IMR-90 (cell line): Measurements from ENCODE around the gene ZNF521. TPM values are rescaled to one million over a fixed set of nuclear protein-coding genes. Genes with fewer than 3 reads are reported as not detected.

Source experiments
- ATAC-seq: fragments of 200-7000 bp; cut with Tn5 transposase; 2 replicates; pipeline ENCODE4 v1.9.1; 2020; ENCODE audit warnings: low read depth, mild to moderate bottlenecking, moderate library complexity
- BruUV-seq: library from RNA; stranded (reverse); fragments of 400-500 nt; replicated peaks from 2 replicates; lab custom pipeline; 2021; lab: Mats Ljungman, UMichigan
- CTCF ChIA-PET: fragments of 300-600 bp; formaldehyde crosslinking; extraction: SDS; loops from one replicate; lab custom pipeline; 2021; ENCODE audit warnings: antibody characterized with exemption; lab: Yijun Ruan, JAX
- POLR2A ChIA-PET: fragments of 300-600 bp; sonication (Branson Sonifier 250); formaldehyde crosslinking; loops from one replicate; lab custom pipeline; 2022; ENCODE audit warnings: antibody characterized with exemption; ENCODE audit not compliant: unreplicated experiment; lab: Charles Lee
- DNase-seq: peaks from one replicate; pipeline ENCODE4 v3.0.0; 2013
- H2AFZ ChIP-seq: replicated peaks from 2 replicates; pipeline ENCODE3; 2013; ENCODE audit warnings: low read length, mild to moderate bottlenecking; ENCODE audit not compliant: poor library complexity
- H2AK5ac ChIP-seq: 2 replicates; pipeline ENCODE4 v1.6.1; 2013; ENCODE audit warnings: low read depth, low read length, inconsistent platforms
- H2AK9ac ChIP-seq: replicated peaks from 2 replicates; pipeline ENCODE3; 2013; ENCODE audit warnings: mild to moderate bottlenecking, low read depth, low read length, moderate library complexity; ENCODE audit not compliant: poor library complexity
- H2BK120ac ChIP-seq: 2 replicates; pipeline ENCODE4 v1.6.1; 2013; ENCODE audit warnings: low read depth, low read length, inconsistent platforms
- H2BK15ac ChIP-seq: 3 replicates; pipeline ENCODE4 v1.6.1; 2013; ENCODE audit warnings: low read depth, low read length, inconsistent platforms
- H2BK20ac ChIP-seq: 2 replicates; pipeline ENCODE4 v1.6.1; 2013; ENCODE audit warnings: low read depth, mild to moderate bottlenecking, inconsistent platforms, low read length, moderate library complexity
- H2BK5ac ChIP-seq: 2 replicates; pipeline ENCODE4 v1.6.1; 2013; ENCODE audit warnings: mild to moderate bottlenecking, low read depth, low read length, inconsistent platforms; ENCODE audit not compliant: poor library complexity, severe bottlenecking
- H3K14ac ChIP-seq: replicated peaks from 2 replicates; pipeline ENCODE4 v1.6.1; 2013; ENCODE audit warnings: low read depth, low read length, inconsistent platforms
- H3K18ac ChIP-seq: 2 replicates; pipeline ENCODE4 v1.6.1; 2013; ENCODE audit warnings: low read depth, low read length, control low read depth
- H3K23ac ChIP-seq: 2 replicates; pipeline ENCODE4 v1.6.1; 2013; ENCODE audit warnings: low read depth, low read length, inconsistent platforms
- H3K27ac ChIP-seq: 2 replicates; pipeline ENCODE4 v1.5.1; 2013; ENCODE audit warnings: mild to moderate bottlenecking, control low read depth, low read length; ENCODE audit not compliant: insufficient read depth
- H3K27me3 ChIP-seq: 2 replicates; pipeline ENCODE4 v1.6.1; 2013; ENCODE audit warnings: low read length; ENCODE audit not compliant: control insufficient read depth, insufficient read depth
- H3K36me3 ChIP-seq: 2 replicates; pipeline ENCODE4 v1.6.1; 2013; ENCODE audit warnings: low read length, mixed read lengths; ENCODE audit not compliant: control insufficient read depth, insufficient read depth
- H3K4ac ChIP-seq: 2 replicates; pipeline ENCODE4 v1.6.1; 2013; ENCODE audit warnings: low read depth, low read length, inconsistent platforms
- H3K4me1 ChIP-seq: 2 replicates; pipeline ENCODE4 v1.6.1; 2013; ENCODE audit warnings: low read length, mixed read lengths; ENCODE audit not compliant: control insufficient read depth, insufficient read depth
- H3K4me2 ChIP-seq: 2 replicates; pipeline ENCODE4 v1.6.1; 2013; ENCODE audit warnings: low read depth, mild to moderate bottlenecking, control low read depth, low read length, moderate library complexity
- H3K4me3 ChIP-seq: 2 replicates; pipeline ENCODE4 v1.5.1; 2013; ENCODE audit warnings: low read depth, mild to moderate bottlenecking, control low read depth, low read length, moderate library complexity; ENCODE audit not compliant: insufficient read depth
- H3K56ac ChIP-seq: 2 replicates; pipeline ENCODE4 v1.6.1; 2013; ENCODE audit warnings: low read length, inconsistent platforms; ENCODE audit not compliant: insufficient read depth; ENCODE audit errors: extremely low read depth
- H3K79me1 ChIP-seq, 2 experiments: 2 replicates each; pipeline ENCODE4 v1.6.1; 2013; ENCODE audit warnings: low read length in 2 of 2, inconsistent platforms in 1 of 2, low read depth in 1 of 2
- H3K9ac ChIP-seq: 2 replicates; pipeline ENCODE4 v1.6.1; 2013; ENCODE audit warnings: low read depth, low read length, control low read depth
- H3K9me1 ChIP-seq: 2 replicates; pipeline ENCODE4 v1.6.1; 2013; ENCODE audit warnings: low read length, inconsistent platforms; ENCODE audit not compliant: insufficient read depth
- H3K9me3 ChIP-seq: 2 replicates; pipeline ENCODE4 v1.6.1; 2013; ENCODE audit warnings: low read length; ENCODE audit not compliant: control insufficient read depth, insufficient read depth
- H4K20me1 ChIP-seq: 2 replicates; pipeline ENCODE4 v1.6.1; 2013; ENCODE audit warnings: low read length, inconsistent platforms; ENCODE audit not compliant: insufficient read depth
- H4K5ac ChIP-seq: 2 replicates; pipeline ENCODE4 v1.6.1; 2013; ENCODE audit warnings: mild to moderate bottlenecking, low read depth, low read length, control low read depth
- H4K8ac ChIP-seq, 2 experiments: 2 replicates each; pipeline ENCODE4 v1.6.1; 2013; ENCODE audit warnings: low read depth in 2 of 2, low read length in 2 of 2, control low read depth in 1 of 2, inconsistent platforms in 1 of 2
- H4K91ac ChIP-seq: 2 replicates; pipeline ENCODE4 v1.6.1; 2013; ENCODE audit warnings: low read depth, low read length, inconsistent platforms; ENCODE audit not compliant: insufficient read depth
- BHLHE40 ChIP-seq: fragments of 150-350 bp; IDR thresholded peaks from 2 replicates; pipeline ENCODE4 v1.6.1; 2016; ENCODE audit warnings: mild to moderate bottlenecking, low read depth, low read length
- CEBPB ChIP-seq: IDR thresholded peaks from 2 replicates; pipeline ENCODE4 v1.6.1; 2012; ENCODE audit warnings: low read depth, low read length, improper control_type of control experiment
- CHD1 ChIP-seq: IDR thresholded peaks from 2 replicates; pipeline ENCODE4 v1.6.1; 2012; ENCODE audit warnings: low read depth, low read length, improper control_type of control experiment
- FOS ChIP-seq: fragments of 150-350 bp; IDR thresholded peaks from 2 replicates; pipeline ENCODE4 v1.6.1; 2016; ENCODE audit warnings: low read depth, low read length
- MAFK ChIP-seq: IDR thresholded peaks from 2 replicates; pipeline ENCODE4 v1.6.1; 2012; ENCODE audit warnings: low read depth, low read length, improper control_type of control experiment
- MAZ ChIP-seq: IDR thresholded peaks from 2 replicates; pipeline ENCODE4 v1.6.1; 2012; ENCODE audit warnings: low read depth, mild to moderate bottlenecking, low read length, improper control_type of control experiment, moderate library complexity, borderline replicate concordance
- MXI1 ChIP-seq: IDR thresholded peaks from 2 replicates; pipeline ENCODE4 v1.6.1; 2012; ENCODE audit warnings: low read depth, mild to moderate bottlenecking, low read length, moderate library complexity, borderline replicate concordance
- NFE2L2 ChIP-seq: fragments of 150-350 bp; IDR thresholded peaks from 2 replicates; pipeline ENCODE4 v1.6.1; 2016; ENCODE audit warnings: low read depth, mild to moderate bottlenecking, low read length
- RAD21 ChIP-seq: IDR thresholded peaks from 2 replicates; pipeline ENCODE4 v1.6.1; 2012; ENCODE audit warnings: low read length, improper control_type of control experiment
- SMC3 ChIP-seq: fragments of 150-350 bp; IDR thresholded peaks from 2 replicates; pipeline ENCODE4 v1.6.1; 2016; ENCODE audit warnings: low read depth, mild to moderate bottlenecking, antibody characterized with exemption, low read length, moderate library complexity
- USF2 ChIP-seq: fragments of 150-350 bp; IDR thresholded peaks from 2 replicates; pipeline ENCODE4 v1.6.1; 2017; ENCODE audit warnings: mild to moderate bottlenecking, antibody characterized with exemption, low read length, low read depth
- WGBS, 2 experiments: methylation state at CpG; one replicate each; pipeline versions ENCODE4 v1.1.5 to v1.1.7; 2013; ENCODE audit warnings: missing lambda C conversion rate in 2 of 2; ENCODE audit not compliant: insufficient read length in 1 of 2; ENCODE audit errors: extremely low coverage in 2 of 2; 5-methylcytosine and 5-hydroxymethylcytosine counted together
- dilution Hi-C: fragments of 300-500 bp; cut with HindIII; formaldehyde crosslinking; loops from one replicate; pipeline ENCODE4 v1.14.3; 2018; ENCODE audit warnings: low sequenced_read_pairs; ENCODE audit not compliant: unreplicated experiment
- in situ Hi-C: fragments of 300-500 bp; cut with MboI; formaldehyde crosslinking; loops from 3 replicates; pipeline ENCODE4 v1.14.3; 2019; ENCODE audit warnings: low sequenced_read_pairs, inconsistent platforms, mixed read lengths
- intact Hi-C: fragments of 100-400 bp; cut with micrococcal nuclease; formaldehyde crosslinking; loops from 2 replicates; pipeline ENCODE4 v1.10.0; 2022
- polyA plus RNA-seq, 3 experiments: library from polyadenylated mRNA; depleted of rRNA; stranded (reverse); fragments of >200 nt; gene quantifications; 2 replicates each; pipeline ENCODE4 v1.2.3, GENCODE V29; 2012; ENCODE audit warnings: low replicate concordance in 1 of 3
- total RNA-seq: library from RNA; depleted of rRNA; stranded (reverse); fragments of >200 nt; gene quantifications from 2 replicates; pipeline ENCODE4 v1.2.3, GENCODE V29; 2012

ZNF521 gene
- total and polyA plus RNA-seq, 2 of the 4 experiments (the other 2 are of a cell fraction): 21.5 to 59.3 TPM

GRCh38 chr18:25141886-25142285, 210.1 kb downstream of the ZNF521 start:
- peaks cover 3% of the 10 kb centered on the region; the same call in 1 of the 2 replicates for H4K20me1 ChIP-seq
- H2AK5ac ChIP-seq: no peak overlapping the region
- peaks cover 0 to 15% of the 10 kb centered on the region in 2 experiments; a peak in 2 of 4 replicates for H3K79me1 ChIP-seq
- H3K9ac ChIP-seq: no peak overlapping the region
- no peak overlapping the region for H3K14ac ChIP-seq
- H3K27me3 ChIP-seq: no peaks in the 10 kb centered on the region
- no peaks in the 10 kb centered on the region for H3K9me3 ChIP-seq
- POLR2A ChIA-PET: no interaction called here
- H2AK9ac ChIP-seq: no peak overlapping the region
- in situ Hi-C loops (no loop called here), intact Hi-C loops (no loop called here), dilution Hi-C loops (no loop called here)
- no peak overlapping the region for H2BK5ac ChIP-seq
- no peak overlapping the region; the same call in 1 of the 2 replicates for H4K5ac ChIP-seq
- no peak overlapping the region for H2AFZ ChIP-seq
- WGBS, 2 experiments: 90% methylated on average over 2 of the region's 3 CpGs; no CpG with 5 or more reads in 1 of the 2 experiments
- no peak for DNase-seq
- H3K4ac ChIP-seq: no peak overlapping the region
- ATAC-seq: no peak
- no peak for TF ChIP-seq FOS
- TF ChIP-seq RAD21: no peak
- no peak for TF ChIP-seq MAFK
- TF ChIP-seq USF2: no peak
- TF ChIP-seq BHLHE40: no peak
- TF ChIP-seq MXI1: no peak
- TF ChIP-seq MAZ: no peak
- no peak for TF ChIP-seq CEBPB
- TF ChIP-seq SMC3: no peak
- TF ChIP-seq CHD1: no peak
- TF ChIP-seq NFE2L2: no peak
- H3K4me2 ChIP-seq: no peak overlapping the region
- H4K8ac ChIP-seq: no peak overlapping the region
- H4K91ac ChIP-seq: no peak overlapping the region
- H3K27ac ChIP-seq: no peak overlapping the region
- H3K9me1 ChIP-seq: peaks cover 3% of the 10 kb centered on the region; the same call in 1 of the 2 replicates
- CTCF ChIA-PET: interaction anchor here (1.1 kb wide), 1 partner anchor 18 kb away, joined by 4 read pairs; no protein-coding TSS in a partner anchor
- H2BK120ac ChIP-seq: no peak overlapping the region
- H3K23ac ChIP-seq: no peak overlapping the region
- BruUV-seq: no TSS peak
- H3K4me1 ChIP-seq: peaks cover 4% of the 10 kb centered on the region; the same call in 1 of the 2 replicates
- no peak overlapping the region for H3K18ac ChIP-seq
- H3K36me3 ChIP-seq: no peaks in the 10 kb centered on the region
- H3K4me3 ChIP-seq: no peak overlapping the region
- H2BK15ac ChIP-seq: no peak overlapping the region
- no peak overlapping the region for H3K56ac ChIP-seq
- H2BK20ac ChIP-seq: no peak overlapping the region
